ENCODE measurements around the gene SLC38A9.

GRCh38 chr5:55758231-55758630 lies 46.1 kb upstream of the SLC38A9 start:
- TF ChIP-seq EP300 (IDR thresholded peaks at IDR 0.05; ENCODE audit: borderline replicate concordance in 1 of 2, low read depth in 1 of 2, low read length in 1 of 2) (no peak), CHD2 (IDR thresholded peaks at IDR 0.05; ENCODE audit: low read length, partially characterized antibody) (no peak), TAF1 (IDR thresholded peaks at IDR 0.05; ENCODE audit: borderline replicate concordance, low read depth, low read length) (no peak), TCF12 (IDR thresholded peaks at IDR 0.05) (no peak), RCOR1 (IDR thresholded peaks at IDR 0.05; ENCODE audit: low read length) (no peak), POLR2AphosphoS5 (IDR thresholded peaks at IDR 0.05; ENCODE audit: low read depth, low read length) (no peak), NFIC (IDR thresholded peaks at IDR 0.05; ENCODE audit: borderline replicate concordance) (no peak), RAD21 (IDR thresholded peaks at IDR 0.05; ENCODE audit: low read length) (no peak), YY1 (IDR thresholded peaks at IDR 0.05; ENCODE audit: low read depth) (no peak)
- TF ChIP-seq, protein P1, sequence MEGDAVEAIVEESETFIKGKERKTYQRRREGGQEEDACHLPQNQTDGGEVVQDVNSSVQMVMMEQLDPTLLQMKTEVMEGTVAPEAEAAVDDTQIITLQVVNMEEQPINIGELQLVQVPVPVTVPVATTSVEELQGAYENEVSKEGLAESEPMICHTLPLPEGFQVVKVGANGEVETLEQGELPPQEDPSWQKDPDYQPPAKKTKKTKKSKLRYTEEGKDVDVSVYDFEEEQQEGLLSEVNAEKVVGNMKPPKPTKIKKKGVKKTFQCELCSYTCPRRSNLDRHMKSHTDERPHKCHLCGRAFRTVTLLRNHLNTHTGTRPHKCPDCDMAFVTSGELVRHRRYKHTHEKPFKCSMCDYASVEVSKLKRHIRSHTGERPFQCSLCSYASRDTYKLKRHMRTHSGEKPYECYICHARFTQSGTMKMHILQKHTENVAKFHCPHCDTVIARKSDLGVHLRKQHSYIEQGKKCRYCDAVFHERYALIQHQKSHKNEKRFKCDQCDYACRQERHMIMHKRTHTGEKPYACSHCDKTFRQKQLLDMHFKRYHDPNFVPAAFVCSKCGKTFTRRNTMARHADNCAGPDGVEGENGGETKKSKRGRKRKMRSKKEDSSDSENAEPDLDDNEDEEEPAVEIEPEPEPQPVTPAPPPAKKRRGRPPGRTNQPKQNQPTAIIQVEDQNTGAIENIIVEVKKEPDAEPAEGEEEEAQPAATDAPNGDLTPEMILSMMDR (IDR thresholded peaks at IDR 0.05), result no peak
- TF ChIP-seq, protein P2, sequence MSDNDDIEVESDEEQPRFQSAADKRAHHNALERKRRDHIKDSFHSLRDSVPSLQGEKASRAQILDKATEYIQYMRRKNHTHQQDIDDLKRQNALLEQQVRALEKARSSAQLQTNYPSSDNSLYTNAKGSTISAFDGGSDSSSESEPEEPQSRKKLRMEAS (IDR thresholded peaks at IDR 0.05; ENCODE audit: low read depth), result no peak
- TF ChIP-seq, protein P3, sequence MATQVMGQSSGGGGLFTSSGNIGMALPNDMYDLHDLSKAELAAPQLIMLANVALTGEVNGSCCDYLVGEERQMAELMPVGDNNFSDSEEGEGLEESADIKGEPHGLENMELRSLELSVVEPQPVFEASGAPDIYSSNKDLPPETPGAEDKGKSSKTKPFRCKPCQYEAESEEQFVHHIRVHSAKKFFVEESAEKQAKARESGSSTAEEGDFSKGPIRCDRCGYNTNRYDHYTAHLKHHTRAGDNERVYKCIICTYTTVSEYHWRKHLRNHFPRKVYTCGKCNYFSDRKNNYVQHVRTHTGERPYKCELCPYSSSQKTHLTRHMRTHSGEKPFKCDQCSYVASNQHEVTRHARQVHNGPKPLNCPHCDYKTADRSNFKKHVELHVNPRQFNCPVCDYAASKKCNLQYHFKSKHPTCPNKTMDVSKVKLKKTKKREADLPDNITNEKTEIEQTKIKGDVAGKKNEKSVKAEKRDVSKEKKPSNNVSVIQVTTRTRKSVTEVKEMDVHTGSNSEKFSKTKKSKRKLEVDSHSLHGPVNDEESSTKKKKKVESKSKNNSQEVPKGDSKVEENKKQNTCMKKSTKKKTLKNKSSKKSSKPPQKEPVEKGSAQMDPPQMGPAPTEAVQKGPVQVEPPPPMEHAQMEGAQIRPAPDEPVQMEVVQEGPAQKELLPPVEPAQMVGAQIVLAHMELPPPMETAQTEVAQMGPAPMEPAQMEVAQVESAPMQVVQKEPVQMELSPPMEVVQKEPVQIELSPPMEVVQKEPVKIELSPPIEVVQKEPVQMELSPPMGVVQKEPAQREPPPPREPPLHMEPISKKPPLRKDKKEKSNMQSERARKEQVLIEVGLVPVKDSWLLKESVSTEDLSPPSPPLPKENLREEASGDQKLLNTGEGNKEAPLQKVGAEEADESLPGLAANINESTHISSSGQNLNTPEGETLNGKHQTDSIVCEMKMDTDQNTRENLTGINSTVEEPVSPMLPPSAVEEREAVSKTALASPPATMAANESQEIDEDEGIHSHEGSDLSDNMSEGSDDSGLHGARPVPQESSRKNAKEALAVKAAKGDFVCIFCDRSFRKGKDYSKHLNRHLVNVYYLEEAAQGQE (IDR thresholded peaks at IDR 0.05; ENCODE audit: low read depth, low read length), result no peak
